HG03378 (cell line): Measurements from ENCODE around the gene SLC25A47.
A peak's percentile ranks its signal among the peaks of the same experiment; 100 is the strongest.
"Not testable (repeated sequence)": the region's sequence is repeated elsewhere in the genome, so short reads cannot be mapped to it uniquely, and the experiment has no call there.

Experiments
- ATAC-seq: cut with Tn5 transposase; IDR thresholded peaks from one replicate; pipeline ENCODE4 v1.9.1; 2021; ENCODE audit warnings: mild to moderate bottlenecking, moderate library complexity; ENCODE audit not compliant: unreplicated experiment

The SLC25A47 gene, protein sequence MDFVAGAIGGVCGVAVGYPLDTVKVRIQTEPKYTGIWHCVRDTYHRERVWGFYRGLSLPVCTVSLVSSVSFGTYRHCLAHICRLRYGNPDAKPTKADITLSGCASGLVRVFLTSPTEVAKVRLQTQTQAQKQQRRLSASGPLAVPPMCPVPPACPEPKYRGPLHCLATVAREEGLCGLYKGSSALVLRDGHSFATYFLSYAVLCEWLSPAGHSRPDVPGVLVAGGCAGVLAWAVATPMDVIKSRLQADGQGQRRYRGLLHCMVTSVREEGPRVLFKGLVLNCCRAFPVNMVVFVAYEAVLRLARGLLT

DNA sequence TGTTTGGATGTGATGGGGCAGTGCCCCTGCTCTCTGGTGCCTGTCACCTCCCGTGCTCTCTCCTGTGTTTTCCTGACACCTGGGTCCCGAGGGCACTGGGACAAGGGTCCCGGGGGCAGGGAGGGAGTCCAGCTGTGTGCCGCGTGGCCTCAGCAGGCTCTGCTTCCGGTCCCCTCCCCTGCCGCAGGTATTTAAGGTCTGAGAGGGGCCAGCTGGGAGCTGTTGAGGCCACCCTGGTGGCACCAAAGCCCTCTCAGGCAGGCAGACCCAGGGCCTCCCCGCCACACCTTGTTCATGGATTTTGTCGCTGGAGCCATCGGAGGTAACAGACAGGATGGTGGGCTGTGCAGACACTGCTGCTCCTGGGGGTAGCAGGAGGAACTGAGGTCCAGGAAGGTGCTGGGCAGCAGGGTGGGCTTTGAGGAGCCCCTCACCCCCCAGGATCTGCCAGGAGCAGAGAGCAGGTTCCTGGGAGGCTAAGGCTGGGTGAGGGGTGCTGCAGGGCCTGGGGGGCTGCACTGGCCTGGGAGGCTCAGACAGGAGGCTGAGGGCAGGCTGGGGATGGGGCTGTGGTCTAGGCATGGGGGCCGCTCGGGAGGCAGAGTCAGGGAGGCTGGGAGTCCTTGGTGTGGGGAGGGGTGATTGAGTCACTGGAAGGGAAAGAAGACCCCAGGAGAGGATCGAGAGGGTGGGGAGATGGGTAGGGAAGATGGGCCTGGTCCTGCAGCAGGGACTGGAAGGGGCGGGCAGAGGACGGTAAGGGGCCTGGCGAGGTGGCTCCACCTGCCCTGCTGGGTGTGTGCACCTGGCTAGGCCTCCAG, at the start of gene SLC25A47:
Gene SLC25A47, plus strand, starts transcription at position 219 of the 821 bp plus-strand sequence. Its CDS starts 76 bp downstream, at position 295.
- ATAC-seq = no peak

DNA sequence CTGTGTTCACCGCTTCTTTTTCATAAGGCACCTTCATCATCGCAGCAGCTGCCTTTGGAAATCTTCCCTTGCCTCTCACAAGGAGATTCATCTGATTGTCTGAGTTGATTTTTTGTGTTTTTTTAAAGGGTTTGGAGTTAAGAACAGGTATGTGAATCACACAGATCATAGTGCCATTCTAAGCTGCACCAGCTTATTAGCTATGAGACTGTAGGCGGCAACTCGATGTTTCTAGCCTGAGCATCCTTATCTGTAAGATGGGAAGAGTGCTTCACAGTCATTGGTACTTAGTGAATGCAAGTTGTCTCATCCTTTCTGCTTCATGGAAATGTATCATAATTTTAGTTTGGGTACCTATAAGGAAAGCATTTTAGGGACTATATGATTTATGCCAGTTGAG, 48.9 kb upstream of the SLC25A47 start:
- ATAC-seq = no peak

DNA sequence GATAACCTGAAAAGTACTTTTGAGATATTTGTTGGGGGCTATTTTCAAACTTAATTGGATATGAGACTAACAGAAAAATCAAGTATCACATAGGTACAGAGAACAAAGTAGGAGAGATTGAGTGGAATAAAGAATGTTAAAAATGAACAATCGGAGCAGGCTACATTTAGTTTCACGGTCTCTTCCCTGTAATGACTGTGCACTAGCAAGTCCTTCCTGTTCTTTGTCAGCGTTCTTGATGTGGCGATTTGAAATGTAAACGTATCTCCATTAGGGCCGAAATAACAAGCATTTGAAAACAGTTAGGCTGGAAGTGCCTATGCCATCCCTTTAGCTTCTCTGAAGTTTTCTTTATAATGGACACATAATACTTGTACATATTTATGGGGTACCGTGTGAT, 47.9 kb upstream of the SLC25A47 start:
- ATAC-seq = no peak

DNA sequence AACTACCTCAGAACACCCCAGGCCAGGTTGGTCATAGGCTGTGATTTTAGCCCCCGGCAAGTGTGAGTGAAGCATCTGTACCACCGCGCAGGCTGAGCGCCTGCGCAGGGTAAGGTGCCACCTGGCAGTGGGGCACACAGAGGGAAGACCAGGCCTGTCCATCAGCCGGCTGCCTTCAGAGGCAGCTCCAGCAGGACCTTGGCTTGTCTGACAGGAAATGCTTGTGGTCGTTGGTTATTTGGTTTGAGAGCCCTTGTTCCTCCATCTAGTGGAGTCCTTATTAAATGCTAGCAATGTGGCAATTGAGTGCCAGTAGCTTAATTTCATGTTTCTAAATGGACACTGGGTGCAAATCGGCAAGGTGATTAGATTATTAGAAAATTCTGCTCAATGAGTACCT, 44.4 kb upstream of the SLC25A47 start:
- ATAC-seq = peak; percentile 52

DNA sequence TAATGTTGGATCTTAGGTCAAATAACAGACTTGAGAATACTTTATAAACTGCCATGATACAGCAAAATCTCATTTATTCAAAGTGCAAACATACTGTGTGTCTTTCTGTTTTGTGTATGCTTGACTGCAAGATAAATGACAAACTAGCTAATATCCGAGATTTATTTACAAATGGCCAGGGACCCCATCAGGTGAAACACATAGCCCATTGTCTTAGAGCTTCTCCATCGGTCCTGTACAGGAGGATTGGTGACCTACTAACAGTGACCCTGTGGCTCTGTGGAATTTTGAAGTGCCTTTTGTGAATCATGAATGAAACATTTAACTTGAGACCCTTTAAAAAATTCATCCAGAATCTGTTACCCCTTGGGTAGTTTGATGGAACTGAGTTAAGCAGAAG, 44.0 kb upstream of the SLC25A47 start:
- no peak for ATAC-seq

DNA sequence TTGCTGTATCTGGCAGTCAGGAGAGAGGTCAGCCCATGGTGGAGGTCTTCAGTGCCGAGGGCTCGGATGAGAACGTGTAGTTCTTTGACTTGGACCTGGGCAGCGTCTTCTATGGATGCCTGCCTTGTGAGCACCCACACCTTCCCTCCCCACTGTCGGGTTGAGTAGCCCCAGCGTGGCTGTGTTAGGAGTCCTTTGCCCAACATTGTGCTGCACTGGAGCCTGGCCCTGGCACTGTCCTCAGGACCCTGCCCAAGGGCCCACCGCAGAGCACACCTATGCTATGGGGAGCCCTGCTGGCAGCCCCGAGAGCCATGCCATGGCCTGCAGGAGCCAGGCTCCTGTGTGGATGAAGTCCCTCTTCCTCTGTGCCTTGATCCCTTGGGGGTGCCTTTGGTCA, 43.6 kb upstream of the SLC25A47 start:
- no peak for ATAC-seq

DNA sequence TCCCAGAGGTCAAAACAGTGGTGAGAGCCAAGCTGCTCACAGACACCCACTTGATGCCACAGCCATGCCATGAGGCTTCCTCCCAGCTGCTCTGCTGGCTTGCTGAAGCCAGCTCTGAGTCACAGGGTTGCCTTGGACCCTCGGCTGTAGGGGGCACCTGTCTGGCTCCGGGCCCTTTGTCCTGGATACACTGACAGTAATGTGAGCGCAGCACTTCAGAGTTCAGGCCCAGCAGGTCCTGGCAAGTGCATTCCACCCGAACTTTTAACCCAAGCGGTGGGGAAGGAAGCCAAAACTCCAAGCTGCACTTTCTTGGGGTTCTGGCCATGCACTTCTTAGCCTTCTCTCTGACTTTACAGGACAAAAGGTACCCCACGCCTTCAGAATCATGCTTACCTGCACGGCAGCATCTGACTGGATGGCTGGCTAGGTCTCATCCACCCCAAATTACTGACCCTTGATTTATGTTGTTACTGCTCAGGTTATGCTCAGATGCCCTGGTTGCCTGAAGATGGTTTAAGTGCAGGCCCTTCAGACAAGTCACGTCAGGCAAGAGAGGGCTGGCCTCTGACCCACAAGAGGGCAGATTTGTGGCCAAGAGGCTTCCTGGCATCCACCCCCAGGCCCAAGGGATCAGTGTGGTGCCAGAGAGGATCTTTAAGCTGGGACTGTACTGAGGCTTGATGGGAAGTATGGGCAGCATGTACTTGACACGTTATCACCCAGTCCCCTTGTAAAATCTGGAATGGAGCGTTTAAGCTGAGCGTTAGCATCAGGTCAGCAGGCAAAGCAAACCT, 41.7 kb upstream of the SLC25A47 start:
- ATAC-seq = no peak

DNA sequence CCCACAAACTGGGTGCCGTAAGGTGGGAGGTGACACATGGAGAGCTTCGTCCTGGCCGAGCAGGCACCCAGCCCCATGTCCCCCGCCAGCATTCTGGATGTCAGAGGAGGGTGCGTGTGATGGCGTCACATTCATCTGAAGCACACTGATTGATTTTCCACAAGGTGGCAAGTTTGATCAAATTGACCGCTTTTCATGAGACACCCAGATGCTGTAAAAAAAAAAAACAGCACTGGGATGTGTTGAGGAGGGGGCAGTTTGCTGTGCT, 41.1 kb upstream of the SLC25A47 start:
- ATAC-seq = no peak

DNA sequence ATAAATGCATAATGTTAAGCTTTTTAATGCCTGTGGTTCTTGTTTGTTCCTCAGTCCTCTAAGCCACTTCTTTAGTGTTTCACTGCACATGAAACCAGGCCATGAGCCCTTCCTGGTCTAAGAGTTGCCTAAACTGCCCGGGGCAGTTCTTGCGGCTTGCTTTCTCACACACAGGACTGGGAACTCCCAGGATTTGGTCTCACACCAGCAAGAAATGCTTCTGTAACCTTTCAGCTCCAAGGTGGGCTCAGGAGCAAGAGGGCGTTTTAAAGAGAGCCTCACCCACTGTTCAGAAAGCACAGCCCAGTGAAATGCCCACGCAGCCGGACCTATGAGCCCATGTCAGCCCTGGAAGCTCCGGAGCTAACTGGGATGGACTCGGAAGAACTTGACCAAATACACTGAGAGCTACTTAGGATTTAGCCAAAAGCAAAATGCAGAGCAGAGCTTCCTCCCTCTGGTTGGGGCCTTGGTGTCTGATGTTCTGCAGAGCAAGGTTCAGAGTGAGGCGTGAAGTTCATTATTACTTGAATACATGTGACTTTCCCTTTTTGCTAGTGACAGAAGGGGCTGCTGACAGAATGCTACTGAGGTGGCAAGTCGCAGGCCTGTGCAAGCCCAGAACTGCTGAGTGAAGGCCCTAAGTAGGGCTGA, 40.2 kb upstream of the SLC25A47 start:
- ATAC-seq = no peak

DNA sequence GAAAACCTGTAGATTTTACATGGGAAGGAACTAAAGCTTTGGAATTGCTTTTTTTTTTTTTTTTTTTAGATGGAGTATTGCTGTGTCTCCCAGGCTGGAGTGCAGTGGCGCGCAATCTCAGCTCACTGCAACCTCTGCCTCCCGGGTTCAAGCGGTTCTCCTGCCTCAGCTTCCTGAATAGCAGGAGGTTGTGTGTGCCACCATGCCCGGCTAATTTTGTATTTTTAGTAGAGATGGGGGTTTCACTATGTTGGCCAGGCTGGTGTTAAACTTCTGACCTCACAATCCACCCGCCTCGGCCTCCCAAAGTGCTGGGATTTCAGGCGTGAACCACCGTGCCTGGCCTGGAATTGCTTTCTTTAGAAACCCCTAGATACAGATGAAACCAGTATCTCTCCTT, 39.7 kb upstream of the SLC25A47 start:
- ATAC-seq = not testable (repeated sequence)

DNA sequence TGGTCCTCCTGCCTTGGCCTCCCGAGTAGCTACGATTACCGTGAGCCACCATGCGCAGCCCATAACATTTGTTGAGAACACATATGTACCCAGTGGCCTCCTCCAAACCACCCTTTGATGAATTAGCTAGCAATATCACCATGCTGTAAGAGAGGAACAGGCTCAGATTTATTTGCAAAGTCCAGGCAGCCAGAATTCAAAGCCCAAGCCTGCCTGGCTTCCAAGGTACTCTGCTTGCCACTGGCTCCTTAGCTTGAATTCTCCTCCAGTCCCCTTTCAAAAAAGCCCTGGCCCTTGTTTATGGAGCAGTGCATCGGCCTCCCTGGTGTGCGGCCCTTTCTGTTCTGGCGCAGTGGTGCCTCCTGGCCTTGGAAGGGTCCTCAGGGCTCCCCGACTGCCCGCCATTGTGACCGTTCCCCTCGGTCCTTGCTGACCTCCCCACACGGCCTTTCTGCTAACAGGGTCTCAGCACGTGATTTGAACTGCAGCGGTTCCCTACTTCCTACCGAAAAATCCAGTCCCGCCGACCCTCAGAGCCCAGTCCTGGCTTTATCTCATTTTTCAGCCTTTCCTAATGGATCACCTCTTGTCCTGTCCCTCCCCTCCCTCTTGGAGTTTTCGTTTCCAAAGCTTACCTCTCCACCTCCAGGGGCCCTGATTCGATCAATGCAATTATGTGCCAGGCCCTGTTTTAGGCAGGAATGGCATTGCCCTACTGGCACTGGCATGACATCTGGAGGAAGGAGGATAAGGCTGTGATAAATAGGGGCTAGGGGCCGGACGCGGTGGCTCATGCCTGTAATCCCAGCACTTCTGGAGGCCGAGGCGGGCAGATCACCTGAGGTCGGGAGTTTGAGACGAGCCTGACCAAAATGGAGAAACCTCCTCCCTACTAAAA, 38.9 kb upstream of the SLC25A47 start:
- ATAC-seq = no peak

DNA sequence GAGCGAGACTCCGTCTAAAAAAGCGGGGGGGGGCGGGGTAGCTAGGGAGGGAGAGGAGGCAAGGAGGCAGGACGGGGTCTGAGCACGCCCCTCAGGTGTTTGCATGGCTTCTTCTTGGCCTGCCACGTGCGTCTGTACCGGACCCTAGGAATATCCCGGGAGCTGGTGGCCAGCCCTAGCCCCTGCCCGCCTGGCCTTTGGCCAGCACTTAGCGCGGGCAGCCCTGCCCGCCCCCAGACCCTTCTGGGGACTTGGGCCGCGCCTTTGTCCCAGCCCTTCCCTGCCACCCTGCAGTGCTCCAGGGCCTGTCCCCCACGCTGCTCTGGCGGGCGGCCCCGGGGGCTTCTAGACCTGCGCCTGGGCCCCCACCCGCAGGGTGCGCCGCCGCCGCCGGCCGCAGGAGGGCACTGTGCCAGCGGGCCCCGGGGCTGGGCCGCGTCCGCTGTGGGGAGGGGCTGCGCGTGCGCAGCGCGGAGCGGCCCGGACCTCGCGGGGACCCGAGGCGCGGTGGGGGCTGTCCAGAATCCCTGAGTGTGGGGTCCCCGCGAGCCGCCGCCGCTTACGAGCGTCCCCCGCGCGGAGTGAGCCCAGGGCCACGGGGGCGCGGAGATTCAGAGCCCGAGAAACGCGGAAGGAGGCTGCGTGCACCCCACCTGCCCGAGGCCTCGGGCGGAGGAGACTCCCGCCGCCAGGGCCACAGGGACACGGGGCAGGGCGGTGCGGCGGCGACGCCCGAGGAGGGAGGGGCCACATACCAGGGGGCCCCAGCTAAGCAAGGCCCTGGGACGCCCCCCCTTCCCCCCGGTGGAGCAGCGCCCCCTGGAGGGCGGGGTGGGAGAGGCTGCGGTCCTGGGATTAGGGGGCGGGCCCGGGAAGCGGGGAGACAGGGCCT, 37.9 kb upstream of the SLC25A47 start:
- ATAC-seq = peak; percentile 68

DNA sequence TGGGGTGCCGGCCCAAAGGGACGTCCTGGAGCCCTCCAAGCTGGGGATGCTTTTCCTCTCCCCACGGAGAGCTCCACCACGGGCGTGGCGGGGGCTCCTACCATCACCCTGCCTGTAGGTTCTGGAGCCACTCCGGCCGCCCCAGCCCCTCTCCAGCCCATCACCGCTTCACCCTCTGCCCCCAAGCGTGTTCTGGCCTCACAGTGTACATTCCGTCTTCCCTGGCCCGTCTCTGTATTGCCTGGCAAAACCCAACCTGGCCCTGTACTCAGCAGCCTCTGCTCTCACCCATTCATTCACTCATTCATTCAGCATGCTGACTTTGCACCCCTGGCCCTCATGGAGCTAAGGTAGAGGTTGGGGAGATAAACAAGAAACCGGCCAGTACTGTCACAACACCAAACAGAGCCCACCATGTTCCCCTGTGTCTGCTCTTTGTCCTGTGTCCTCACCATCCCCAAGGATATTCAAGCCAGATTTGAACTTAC, 37.2 kb upstream of the SLC25A47 start:
- no peak for ATAC-seq

DNA sequence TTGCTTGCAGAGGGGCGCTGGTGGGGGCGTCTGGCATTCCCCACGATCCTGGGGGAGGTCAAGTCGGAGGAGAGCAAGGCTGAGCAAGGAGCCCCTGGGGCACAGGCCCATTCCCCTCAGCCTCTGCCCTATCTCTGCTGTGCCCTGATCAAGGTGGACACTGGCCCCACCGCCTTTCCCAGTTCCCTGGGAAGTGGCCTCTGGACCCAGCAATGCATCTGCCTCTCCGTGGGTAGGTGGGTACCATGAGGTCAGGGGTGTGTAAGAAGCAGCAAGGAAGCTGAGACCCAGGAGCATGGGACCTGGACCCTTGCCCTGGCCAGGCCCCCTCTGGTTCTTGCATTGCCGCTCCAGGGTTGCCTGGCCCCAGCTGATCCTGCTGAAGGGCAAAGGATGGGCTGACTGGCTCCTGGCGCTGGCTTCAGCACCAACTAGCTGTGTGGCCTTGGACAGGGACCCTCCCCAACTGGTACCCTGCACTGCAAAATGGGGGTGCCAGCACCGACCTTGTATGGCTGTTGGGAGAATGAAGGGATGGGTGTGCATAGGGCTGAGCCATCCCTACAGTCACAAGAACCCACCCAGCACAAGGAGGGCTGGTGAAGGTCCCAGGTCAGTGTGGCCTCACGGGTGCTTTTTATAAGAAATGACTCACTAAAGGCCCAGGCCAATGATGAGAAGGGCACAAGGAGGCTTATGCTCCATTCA, 36.5 kb upstream of the SLC25A47 start:
- ATAC-seq = no peak

DNA sequence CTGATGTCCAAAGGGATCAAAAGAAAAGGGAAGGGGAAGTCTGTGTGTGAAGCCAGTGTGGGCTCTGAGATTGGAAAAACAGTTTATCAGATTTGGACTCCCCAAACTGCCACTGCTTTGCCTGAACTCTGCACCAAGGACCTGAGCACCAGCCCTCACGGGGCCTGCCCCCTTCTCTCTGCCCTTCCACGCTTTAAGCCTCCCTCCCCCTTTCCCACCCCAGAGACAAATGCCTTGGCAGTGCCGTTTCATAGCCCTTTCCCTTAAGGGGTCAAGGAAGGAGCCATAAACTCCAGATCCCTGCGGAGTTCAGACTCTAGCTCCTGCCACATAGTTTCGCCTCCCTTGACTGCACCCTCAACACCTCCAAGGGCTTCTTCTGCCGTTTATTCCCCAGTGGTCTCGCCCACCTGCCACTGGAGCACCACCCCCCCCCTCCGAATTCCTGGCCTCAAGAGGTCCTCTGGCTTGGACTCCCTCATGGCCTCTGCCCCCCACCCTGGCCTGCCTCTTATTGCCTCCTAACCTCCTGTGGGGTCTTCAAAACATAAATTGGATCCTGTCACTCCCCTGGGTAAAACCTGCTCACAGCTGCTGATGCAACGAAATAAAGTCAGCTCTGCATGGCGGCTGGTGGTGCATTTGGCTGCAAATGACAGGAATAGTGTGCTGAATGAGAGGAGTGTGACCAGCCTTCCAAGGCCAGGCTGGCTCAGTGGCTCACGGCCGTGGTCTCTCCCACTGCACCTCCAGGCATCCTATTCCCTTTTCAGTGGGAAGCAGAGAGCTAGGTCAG, 35.7 kb upstream of the SLC25A47 start:
- no peak for ATAC-seq

DNA sequence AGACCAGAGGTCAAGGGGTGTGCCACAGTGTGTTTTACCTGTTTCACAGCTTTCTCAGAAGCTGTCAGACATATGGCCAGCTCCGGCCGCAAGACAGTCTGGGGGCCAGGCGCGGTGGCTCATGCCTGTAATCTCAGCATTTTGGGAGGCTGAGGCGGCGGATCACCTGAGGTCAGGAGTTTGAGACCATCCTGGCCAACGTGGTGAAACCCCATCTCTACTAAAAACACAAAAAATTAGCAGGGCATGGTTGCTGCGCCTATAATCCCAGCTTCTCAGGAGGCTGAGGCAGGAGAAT, 35.2 kb upstream of the SLC25A47 start:
- not testable (repeated sequence) for ATAC-seq

DNA sequence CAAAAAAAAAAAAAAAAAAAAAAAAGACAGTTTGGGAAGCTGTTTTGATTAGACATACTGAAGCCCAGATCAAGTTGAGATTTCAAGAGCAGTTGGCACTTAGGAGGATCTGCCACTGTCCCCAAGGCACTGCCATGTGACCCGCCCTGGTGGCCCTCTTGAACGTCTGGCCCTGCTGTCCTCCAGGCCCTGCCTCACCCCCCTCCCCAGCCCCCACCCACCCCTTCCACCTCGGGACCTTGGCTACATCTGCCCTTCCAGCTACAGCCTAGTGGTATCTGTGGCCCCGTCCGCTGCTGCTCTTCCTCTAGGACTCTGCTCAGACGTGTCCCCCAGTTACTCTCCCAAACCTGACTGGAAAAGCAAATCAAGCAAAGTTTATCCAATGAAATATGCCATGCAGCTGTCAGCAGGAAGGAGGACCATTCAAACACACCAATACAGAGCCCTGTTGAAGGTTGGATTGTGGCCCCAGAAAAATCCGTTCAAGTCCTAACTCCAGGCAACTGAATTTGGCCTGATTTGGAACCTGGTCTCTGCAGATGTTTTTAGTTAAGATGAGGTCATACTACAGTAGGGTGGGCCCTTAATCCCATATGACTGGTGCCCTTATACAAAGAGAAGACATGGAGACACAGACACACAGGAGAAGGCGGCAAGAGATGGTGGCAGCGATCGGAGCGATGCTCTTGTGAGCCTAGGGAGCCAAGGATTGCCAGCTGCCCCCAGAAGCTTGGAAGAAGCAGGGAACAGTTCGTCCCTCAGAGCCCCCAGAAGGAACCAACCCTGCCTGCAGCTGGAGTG, 34.6 kb upstream of the SLC25A47 start:
- no peak for ATAC-seq
